H1 (cell line): ENCODE results near the gene PRPF31. TPM values are rescaled to one million over a fixed set of nuclear protein-coding genes. Genes with fewer than 3 reads are reported as not detected.
A peak's percentile ranks its signal among the peaks of the same experiment; 100 is the strongest.

ENCODE experiments used
- CTCF ChIA-PET: fragments of 300-600 bp; sonication (Branson Sonifier 250); formaldehyde crosslinking; loops from one replicate; lab custom pipeline; 2021; ENCODE audit not compliant: partially characterized antibody; lab: Charles Lee
- POLR2A ChIA-PET: fragments of 300-600 bp; sonication (Branson Sonifier 250); formaldehyde crosslinking; loops from one replicate; lab custom pipeline; 2021; ENCODE audit warnings: inconsistent platforms; ENCODE audit not compliant: partially characterized antibody; lab: Charles Lee
- DNase-seq, 2 experiments: peaks; one replicate each; pipeline versions ENCODE4 v3.0.0 to v3.0.0-alpha.2; 2010 to 2022; ENCODE audit warnings: low spot score in 2 of 2, low read depth in 1 of 2, mixed read lengths in 1 of 2
- FAIRE-seq: peaks from 2 replicates; lab custom pipeline; 2011; peaks lifted over from hg19 to GRCh38; lab: Jason Lieb, UNC
- H2AFZ ChIP-seq: 2 replicates; pipeline ENCODE4 v1.8.1; 2012; ENCODE audit warnings: low read length, inconsistent platforms
- H2AK5ac ChIP-seq: 2 replicates; pipeline ENCODE4 v1.6.1; 2013; ENCODE audit warnings: low read depth, low read length
- H2BK120ac ChIP-seq: replicated peaks from 2 replicates; pipeline ENCODE3; 2013; ENCODE audit warnings: low read depth, low read length, inconsistent platforms
- H2BK12ac ChIP-seq: 2 replicates; pipeline ENCODE4 v1.6.1; 2013; ENCODE audit warnings: low read depth, low read length
- H2BK15ac ChIP-seq: 2 replicates; pipeline ENCODE4 v1.6.1; 2013; ENCODE audit warnings: low read length
- H2BK20ac ChIP-seq: 2 replicates; pipeline ENCODE4 v1.6.1; 2013; ENCODE audit warnings: low read length
- H2BK5ac ChIP-seq: 2 replicates; pipeline ENCODE4 v1.6.1; 2013; ENCODE audit warnings: low read depth, low read length
- H3K14ac ChIP-seq: 2 replicates; pipeline ENCODE4 v1.6.1; 2013; ENCODE audit warnings: inconsistent platforms; ENCODE audit not compliant: insufficient read length
- H3K18ac ChIP-seq: 2 replicates; pipeline ENCODE4 v1.6.1; 2013; ENCODE audit warnings: low read length; ENCODE audit errors: extremely low read depth
- H3K23ac ChIP-seq: 2 replicates; pipeline ENCODE4 v1.6.1; 2013; ENCODE audit warnings: inconsistent platforms; ENCODE audit not compliant: insufficient read length
- H3K23me2 ChIP-seq: 2 replicates; pipeline ENCODE4 v1.6.1; 2013; ENCODE audit warnings: low read depth, low read length
- H3K27ac ChIP-seq: 2 replicates; pipeline ENCODE4 v1.6.1; 2011; ENCODE audit warnings: low read depth, low read length, inconsistent platforms
- H3K27me3 ChIP-seq, 4 experiments: replicated peaks in 1 of 4; 1 replicate in 1 of 4; 2 replicates in 3 of 4; pipeline versions ENCODE4 v1.6.1 to v1.8.1; 2011 to 2013; ENCODE audit warnings: low read length in 3 of 4, mild to moderate bottlenecking in 3 of 4, inconsistent platforms in 2 of 4, mixed read lengths in 2 of 4, moderate library complexity in 1 of 4; ENCODE audit not compliant: control insufficient read depth in 3 of 4, insufficient read depth in 3 of 4; ENCODE audit errors: extremely low read depth in 1 of 4
- H3K36me3 ChIP-seq, 4 experiments: 2 replicates each; pipeline versions ENCODE4 v1.6.1 to v1.8.1; 2011 to 2013; ENCODE audit warnings: mild to moderate bottlenecking in 4 of 4, low read length in 3 of 4, moderate library complexity in 2 of 4, control low read depth in 1 of 4, inconsistent platforms in 1 of 4; ENCODE audit not compliant: insufficient read depth in 4 of 4, control insufficient read depth in 2 of 4
- H3K4ac ChIP-seq: replicated peaks from 2 replicates; pipeline ENCODE3; 2013; ENCODE audit warnings: low read length, low read depth, mixed read lengths, inconsistent platforms; ENCODE audit not compliant: insufficient read length
- H3K4me1 ChIP-seq, 4 experiments: replicated peaks in 1 of 4; 1 replicate in 1 of 4; 2 replicates in 3 of 4; pipeline versions ENCODE4 v1.6.1 to v1.8.1; 2011 to 2013; ENCODE audit warnings: low read length in 3 of 4, inconsistent platforms in 2 of 4, mixed read lengths in 1 of 4; ENCODE audit not compliant: insufficient read depth in 4 of 4, control insufficient read depth in 3 of 4
- H3K4me2 ChIP-seq, 2 experiments: 2 replicates each; pipeline versions ENCODE4 v1.6.1 to v1.8.1; 2011 to 2013; ENCODE audit warnings: low read depth in 2 of 2, low read length in 2 of 2, control low read depth in 1 of 2, inconsistent platforms in 1 of 2, mild to moderate bottlenecking in 1 of 2; ENCODE audit not compliant: insufficient read depth in 1 of 2
- H3K4me3 ChIP-seq, 4 experiments: fragments of 200-600, 300-600 bp in 1 of 4; sonication (generic), shearing (Covaris generic), sonication (Bioruptor Twin) in 1 of 4; 2 replicates each; pipeline versions ENCODE4 v1.5.1 to v1.8.1; 2011 to 2016; ENCODE audit warnings: low read length in 4 of 4, low read depth in 3 of 4, control low read depth in 2 of 4, inconsistent platforms in 2 of 4, mild to moderate bottlenecking in 2 of 4, mixed read lengths in 1 of 4, moderate library complexity in 1 of 4; ENCODE audit not compliant: insufficient read depth in 2 of 4; ENCODE audit errors: extremely low read depth in 1 of 4
- H3K56ac ChIP-seq: replicated peaks from 2 replicates; pipeline ENCODE3; 2013; ENCODE audit warnings: low read depth, mild to moderate bottlenecking, mixed read lengths, low read length, inconsistent platforms; ENCODE audit not compliant: insufficient read length
- H3K79me1 ChIP-seq: 2 replicates; pipeline ENCODE4 v1.6.1; 2013; ENCODE audit warnings: low read depth, low read length, control low read depth
- H3K79me2 ChIP-seq, 2 experiments: 2 replicates each; pipeline versions ENCODE4 v1.6.1 to v1.8.1; 2012 to 2013; ENCODE audit warnings: low read length in 2 of 2, mild to moderate bottlenecking in 2 of 2, inconsistent platforms in 1 of 2; ENCODE audit not compliant: insufficient read depth in 2 of 2, control insufficient read depth in 1 of 2
- H3K9ac ChIP-seq, 4 experiments: replicated peaks in 1 of 4; 1 replicate in 1 of 4; 2 replicates in 3 of 4; pipeline versions ENCODE4 v1.6.1 to v1.8.1; 2011 to 2013; ENCODE audit warnings: low read depth in 3 of 4, low read length in 3 of 4, control low read depth in 2 of 4, mild to moderate bottlenecking in 2 of 4, moderate library complexity in 2 of 4, inconsistent platforms in 1 of 4; ENCODE audit errors: extremely low read depth in 1 of 4
- H3K9me3 ChIP-seq, 2 experiments: 2 replicates each; pipeline versions ENCODE4 v1.6.1 to v1.8.1; 2012 to 2013; ENCODE audit warnings: mild to moderate bottlenecking in 2 of 2, moderate library complexity in 2 of 2, control low read depth in 1 of 2, inconsistent platforms in 1 of 2, low read depth in 1 of 2, low read length in 1 of 2, mixed read lengths in 1 of 2; ENCODE audit not compliant: insufficient read depth in 2 of 2
- H4K20me1 ChIP-seq, 2 experiments: replicated peaks in 1 of 2; 2 replicates each; pipeline versions ENCODE3 to v1.8.1; 2011 to 2013; ENCODE audit warnings: inconsistent platforms in 2 of 2, low read length in 2 of 2, mild to moderate bottlenecking in 1 of 2; ENCODE audit not compliant: insufficient read depth in 2 of 2, control insufficient read depth in 1 of 2
- H4K5ac ChIP-seq: 2 replicates; pipeline ENCODE4 v1.6.1; 2013; ENCODE audit warnings: low read length, low read depth, mixed read lengths, inconsistent platforms; ENCODE audit not compliant: insufficient read length
- H4K8ac ChIP-seq: 2 replicates; pipeline ENCODE4 v1.8.0; 2013; ENCODE audit warnings: mild to moderate bottlenecking, moderate library complexity, low read length, inconsistent platforms; ENCODE audit not compliant: insufficient read depth; ENCODE audit errors: extremely low read depth
- H4K91ac ChIP-seq: replicated peaks from 2 replicates; pipeline ENCODE3; 2013; ENCODE audit warnings: low read length, mixed read lengths, inconsistent platforms; ENCODE audit not compliant: insufficient read length
- BCL11A ChIP-seq, 2 experiments: IDR thresholded peaks; one replicate each; pipeline ENCODE4 v1.6.1; 2011; ENCODE audit warnings: low read depth in 2 of 2, low read length in 2 of 2, mild to moderate bottlenecking in 2 of 2
- GABPA ChIP-seq: IDR thresholded peaks from 2 replicates; pipeline ENCODE4 v1.6.1; 2011; ENCODE audit warnings: mild to moderate bottlenecking, low read length, moderate library complexity, borderline replicate concordance; ENCODE audit not compliant: insufficient read depth
- WGBS, 2 experiments: shearing (Covaris generic) in 1 of 2; methylation state at CpG; one replicate each; pipeline versions ENCODE4 v1.1.6 to v1.1.7; 2013 to 2015; ENCODE audit warnings: low lambda C conversion rate in 2 of 2, mixed read lengths in 2 of 2, inconsistent platforms in 1 of 2, low coverage in 1 of 2, missing lambda C conversion rate in 1 of 2; ENCODE audit not compliant: insufficient replicate concordance in 2 of 2, insufficient coverage in 1 of 2, insufficient read length in 1 of 2; ENCODE audit errors: extremely low coverage in 1 of 2, missing lambda C conversion rate in 1 of 2; 5-methylcytosine and 5-hydroxymethylcytosine counted together
- polyA plus RNA-seq, 7 experiments: library from polyadenylated mRNA; depleted of rRNA in 3 of 7; stranded (reverse) in 5 of 7; unstranded in 2 of 7; fragments of >200 nt in 5 of 7; fragments of 200-250 nt in 2 of 7; gene quantifications; 1 replicate in 5 of 7; 2 replicates in 1 of 7; 4 replicates in 1 of 7; pipeline versions ENCODE4 v1.2.1 to v1.2.3, GENCODE V29; 2011 to 2013; ENCODE audit warnings: missing spikeins in 2 of 7, mixed read lengths in 2 of 7
- total RNA-seq: library from RNA; stranded (reverse); fragmentation: NEBNext Ultra II Directional; extraction: Animal tissue kit (Norgen Biotek cat#: 25700); gene quantifications from 2 replicates; pipeline ENCODE4 v1.2.1, GENCODE V29; 2021

The PRPF31 gene
- total and polyA plus RNA-seq, 2 of the 8 experiments (the other 6 are each of a cell fraction or from before 2014, with no cell fraction given) = 51.1 to 97.4 TPM

- WGBS, 2 experiments = 53% methylated on average over 15 of the region's 15 CpGs; no CpG with 5 or more reads in 1 of the 2 experiments
Observed at GRCh38 chr19:54173359-54173699, 57.8 kb downstream of the PRPF31 start.

More at GRCh38 chr19:54173359-54173699, 57.8 kb downstream of the PRPF31 start:
- Histone ChIP-seq H3K23me2 (no peaks in the 10 kb centered on the region; the same call in 1 of the 2 replicates), H2BK12ac (no peak overlapping the region), H3K4me3 (peak overlapping the region in 1 of 4 experiments; percentile 36; a peak in 1 of 8 replicates), H3K27ac (no peak overlapping the region), H3K4ac (no peak overlapping the region), H3K4me1 (peaks cover 0 to 7% (median 3%) of the 10 kb centered on the region in 4 experiments; a peak in 6 of 7 replicates), H3K36me3 (peaks cover 0 to 3% (median 0%) of the 10 kb centered on the region in 4 experiments; a peak in 2 of 8 replicates), H2BK20ac (no peak overlapping the region), H2AFZ (no peak overlapping the region), H3K27me3 (no peaks in the 10 kb centered on the region), H2BK15ac (no peak overlapping the region), H3K9ac (no peak overlapping the region), H2BK5ac (0 out of 2 replicates have a peak overlapping the region, but pooled peaks have one; percentile 3), H3K79me1 (no peaks in the 10 kb centered on the region), H3K23ac (no peak overlapping the region), H3K18ac (no peak overlapping the region), H4K20me1 (peaks cover 2 to 6% of the 10 kb centered on the region in 2 experiments), H2AK5ac (no peak overlapping the region), H4K8ac (no peak overlapping the region; the same call in 1 of the 2 replicates), H2BK120ac (no peak overlapping the region), H4K91ac (peak overlapping the region; percentile 17), H3K9me3 (no peaks in the 10 kb centered on the region), H3K56ac (no peak overlapping the region), H3K14ac (no peak overlapping the region), H4K5ac (no peak overlapping the region), H3K79me2 (no peaks in the 10 kb centered on the region), H3K4me2 (peak overlapping the region; percentile 45 to 72)
- no peak for FAIRE-seq
- no peak for TF ChIP-seq BCL11A (IDR thresholded peaks at IDR 0.05; ENCODE audit: low read depth in 2 of 2, low read length in 2 of 2)
- 0 out of 2 replicates have a peak, but pooled peaks have one; percentile 3 for TF ChIP-seq GABPA
- ChIA-PET CTCF (interaction anchor here (0.6 to 2.6 kb wide), 9 partner anchors 9 to 1287 kb away, joined by 3 to 8 read pairs (median 5); partner anchors contain the start of genes LENG1 and RPS9), POLR2A (interaction anchor here (0.7 to 6.7 kb wide), 16 partner anchors 9 to 243 kb away, joined by 3 to 55 read pairs (median 7); partner anchors contain the start of genes CNOT3, LENG1, MBOAT7 and PRPF31)
- no peak for DNase-seq
